SIG-M5 treated with dmso at 0.1 percent for 504 hours (cell line): ENCODE data around the gene B3GNT9.

ENCODE experiments used
- DNase-seq: peaks from one replicate; lab custom pipeline; 2025; ENCODE audit not compliant: unreplicated experiment; lab: John Stamatoyannopoulos, UW

The B3GNT9 gene

DNA sequence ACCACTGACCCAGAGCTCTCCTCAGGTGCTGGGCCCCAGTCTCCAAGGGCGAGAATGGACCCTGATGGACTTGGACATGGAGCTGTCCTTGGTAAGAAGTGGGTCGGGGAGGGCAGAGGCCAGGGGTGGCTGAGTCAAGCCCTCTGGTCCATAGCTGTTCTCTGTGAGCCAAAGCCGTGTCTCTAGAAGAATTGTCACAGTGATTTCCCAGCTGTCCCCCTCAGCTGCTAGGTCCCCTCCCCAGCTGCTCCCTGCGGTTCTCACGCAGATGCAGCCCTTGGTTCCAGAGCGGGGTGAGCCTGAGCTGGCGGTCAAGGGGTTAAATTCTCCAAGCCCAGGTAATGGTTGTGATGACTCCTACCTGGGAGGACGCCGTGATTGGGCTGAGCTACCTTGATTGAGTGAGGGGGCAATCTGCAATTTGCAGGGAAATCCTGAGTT is 18.2 kb upstream of the B3GNT9 start:
- DNase-seq = no peak

GRCh38 chr16:67167588-67167987 is 16.8 kb upstream of the B3GNT9 start:
- no peak for DNase-seq

DNA sequence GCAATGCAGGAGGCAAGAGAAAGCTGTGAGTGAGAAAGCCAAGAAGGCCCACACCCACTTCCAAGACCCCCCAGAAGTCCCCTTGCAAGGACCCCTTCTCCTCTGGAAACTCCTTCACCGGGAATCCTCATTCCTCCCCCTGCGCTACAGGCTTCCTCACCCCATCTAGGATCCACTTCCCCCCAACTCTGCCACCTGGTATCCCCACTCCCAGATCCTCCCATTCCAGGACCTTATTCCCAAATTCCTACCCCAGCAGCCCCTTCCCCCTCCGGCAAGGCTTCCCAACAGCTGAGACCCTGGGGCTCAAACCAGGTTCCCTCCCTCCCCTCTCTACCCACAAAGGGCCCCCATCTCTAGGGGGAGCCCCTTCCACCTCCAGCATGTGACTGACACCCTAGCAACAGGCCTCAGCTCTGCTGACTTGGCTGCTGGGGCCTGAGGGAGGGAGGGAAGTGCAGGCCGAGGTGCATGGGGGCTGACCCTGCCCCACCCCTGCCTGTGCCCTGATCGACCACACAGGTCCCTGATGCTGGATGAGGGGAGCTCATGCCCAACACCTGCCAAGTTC is 15.9 kb upstream of the B3GNT9 start:
- no peak for DNase-seq

GRCh38 chr16:67166110-67166547 is 15.3 kb upstream of the B3GNT9 start:
- no peak for DNase-seq

GRCh38 chr16:67165121-67166078 is 14.6 kb upstream of the B3GNT9 start:
- no peak for DNase-seq

GRCh38 chr16:67164599-67165061 is 13.8 kb upstream of the B3GNT9 start, which contains the start of gene HSF4:
Gene HSF4 (plus strand): TSS chr16:67164745. CDS start chr16:67164812, 67 bp downstream.
- DNase-seq = no peak

- no peak for DNase-seq
Measured at GRCh38 chr16:67163999-67164558, 13.3 kb upstream of the B3GNT9 start.

- no peak for DNase-seq
Measured at GRCh38 chr16:67163164-67163998, 12.6 kb upstream of the B3GNT9 start.

- no peak for DNase-seq
Measured at GRCh38 chr16:67162506-67163163, 11.8 kb upstream of the B3GNT9 start.

GRCh38 chr16:67161595-67162058 is 10.8 kb upstream of the B3GNT9 start:
- no peak for DNase-seq

- peak; percentile 51 for DNase-seq
Measured at GRCh38 chr16:67158637-67159600, 8.1 kb upstream of the B3GNT9 start.

DNA sequence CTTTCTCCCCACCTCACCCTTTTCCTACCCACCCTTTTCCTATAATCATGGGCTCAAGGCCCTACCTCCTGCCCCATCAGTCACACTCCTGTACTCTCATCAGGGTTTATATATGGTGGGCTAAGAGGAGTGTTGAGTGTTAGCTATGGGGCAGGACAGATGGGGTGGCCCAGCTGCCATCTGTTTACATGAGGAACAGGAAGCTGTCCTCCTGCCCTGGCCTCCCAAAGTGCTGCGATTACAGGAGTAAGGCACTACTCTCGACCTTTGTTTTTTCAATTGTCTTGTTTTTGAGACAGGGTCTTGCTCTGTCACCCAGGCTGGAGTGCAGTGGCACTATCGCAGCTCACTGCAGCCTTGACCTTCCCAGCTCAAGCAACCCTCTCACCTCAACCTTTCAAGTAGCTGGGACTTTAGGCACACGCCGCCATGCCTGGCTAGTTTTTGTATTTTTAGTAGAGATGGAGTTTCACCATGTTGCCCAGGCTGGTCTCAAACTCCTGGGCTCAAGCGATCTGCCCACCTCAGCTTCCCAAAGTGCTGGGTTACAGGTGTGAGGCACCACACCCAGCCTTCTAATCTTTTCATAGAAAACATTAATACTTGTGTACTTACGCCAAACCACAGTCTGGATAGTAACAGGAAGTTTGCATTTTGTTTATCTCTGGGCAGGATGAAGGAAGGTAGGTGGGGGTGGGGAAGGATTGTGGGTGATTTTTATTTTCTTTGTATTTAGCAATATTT is 7.3 kb upstream of the B3GNT9 start:
- no peak for DNase-seq

- DNase-seq = no peak
Measured at GRCh38 chr16:67157106-67157748, 6.4 kb upstream of the B3GNT9 start.

GRCh38 chr16:67156143-67156844 is 5.5 kb upstream of the B3GNT9 start:
- no peak for DNase-seq

DNA sequence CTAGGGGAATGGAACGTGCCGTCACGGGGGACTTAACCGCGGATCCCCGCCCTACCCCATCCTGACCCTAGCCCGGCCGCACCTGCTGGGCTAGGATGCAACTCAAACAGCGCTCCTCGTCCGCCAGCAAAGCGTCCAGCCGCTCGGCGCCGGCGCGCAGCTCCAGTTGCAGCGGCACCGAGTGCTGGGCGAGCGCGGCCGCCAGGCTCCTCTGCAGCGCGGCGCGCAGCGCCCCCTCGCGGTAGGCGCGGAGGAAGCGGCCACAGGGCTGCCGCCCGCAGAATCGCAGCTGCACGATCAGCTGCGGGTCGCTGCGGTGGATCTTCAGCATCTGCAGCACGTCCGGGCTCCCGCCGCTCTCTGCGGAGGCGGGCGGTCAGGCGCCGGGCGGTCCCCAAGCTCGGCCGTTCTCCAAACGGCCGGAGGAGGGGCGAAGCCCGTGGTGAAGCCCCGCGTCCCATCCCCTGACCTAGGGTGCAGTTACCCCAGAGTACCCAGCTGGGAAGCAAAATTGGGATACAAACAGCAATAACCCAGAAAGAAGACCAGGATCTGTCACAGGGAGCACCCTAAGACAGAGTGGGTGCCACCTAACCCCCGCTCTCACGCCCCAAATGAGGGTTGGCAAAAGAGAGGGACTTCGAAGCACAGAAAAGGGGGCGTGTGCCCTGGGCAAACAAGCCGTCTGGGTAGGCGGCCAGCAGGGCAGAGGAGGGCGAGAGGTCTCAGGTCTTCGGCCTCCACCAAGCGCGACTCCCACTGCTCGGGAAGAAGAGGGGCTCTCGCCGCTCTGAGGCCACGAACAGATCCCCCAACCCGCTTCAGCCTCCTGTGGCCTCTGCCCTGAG is 4.7 kb upstream of the B3GNT9 start:
- DNase-seq = peak; percentile 19

DNA sequence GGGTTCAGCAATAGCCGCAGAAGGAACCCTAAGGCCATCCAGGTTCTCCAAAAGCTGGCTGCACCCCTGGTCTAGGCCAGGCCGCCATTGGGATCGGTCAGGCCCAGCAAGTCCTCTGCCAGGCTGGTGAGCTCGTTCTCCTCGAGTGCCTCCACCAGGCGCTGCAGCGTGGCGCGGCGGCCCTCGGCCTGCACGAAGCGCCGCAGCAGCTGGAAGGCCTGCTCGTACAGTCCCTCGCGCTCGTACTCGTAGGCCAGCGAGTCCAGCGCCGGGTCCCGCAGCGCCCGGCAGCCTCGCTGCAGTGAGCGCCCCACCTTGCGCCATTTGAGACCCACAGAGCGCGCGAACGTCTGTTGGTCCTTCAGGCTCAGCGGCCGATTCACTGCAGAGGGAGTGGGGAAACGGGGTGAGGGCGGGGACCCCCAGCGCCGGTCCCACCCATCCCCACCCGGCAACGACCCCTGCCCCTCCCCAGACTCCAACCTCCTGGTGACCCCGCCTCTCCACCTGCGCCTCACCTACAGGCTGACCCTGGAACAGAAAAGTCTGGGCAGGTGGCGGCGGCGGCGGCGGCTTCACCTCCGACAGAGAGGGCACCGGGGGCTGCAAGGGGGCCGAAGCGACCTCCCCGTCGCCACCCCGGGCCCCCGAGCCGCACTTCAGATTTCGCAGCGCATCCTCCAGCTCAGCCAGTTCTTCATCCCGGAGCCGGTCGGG is 3.9 kb upstream of the B3GNT9 start:
- DNase-seq = no peak
